Measurements from ENCODE around the gene DPF3. TPM values are rescaled to one million over a fixed set of nuclear protein-coding genes. Genes with fewer than 3 reads are reported as not detected.

Gene DPF3
- total and polyA plus RNA-seq, 2 donors from 2014 or later = 2.3 to 2.8 TPM

DNA sequence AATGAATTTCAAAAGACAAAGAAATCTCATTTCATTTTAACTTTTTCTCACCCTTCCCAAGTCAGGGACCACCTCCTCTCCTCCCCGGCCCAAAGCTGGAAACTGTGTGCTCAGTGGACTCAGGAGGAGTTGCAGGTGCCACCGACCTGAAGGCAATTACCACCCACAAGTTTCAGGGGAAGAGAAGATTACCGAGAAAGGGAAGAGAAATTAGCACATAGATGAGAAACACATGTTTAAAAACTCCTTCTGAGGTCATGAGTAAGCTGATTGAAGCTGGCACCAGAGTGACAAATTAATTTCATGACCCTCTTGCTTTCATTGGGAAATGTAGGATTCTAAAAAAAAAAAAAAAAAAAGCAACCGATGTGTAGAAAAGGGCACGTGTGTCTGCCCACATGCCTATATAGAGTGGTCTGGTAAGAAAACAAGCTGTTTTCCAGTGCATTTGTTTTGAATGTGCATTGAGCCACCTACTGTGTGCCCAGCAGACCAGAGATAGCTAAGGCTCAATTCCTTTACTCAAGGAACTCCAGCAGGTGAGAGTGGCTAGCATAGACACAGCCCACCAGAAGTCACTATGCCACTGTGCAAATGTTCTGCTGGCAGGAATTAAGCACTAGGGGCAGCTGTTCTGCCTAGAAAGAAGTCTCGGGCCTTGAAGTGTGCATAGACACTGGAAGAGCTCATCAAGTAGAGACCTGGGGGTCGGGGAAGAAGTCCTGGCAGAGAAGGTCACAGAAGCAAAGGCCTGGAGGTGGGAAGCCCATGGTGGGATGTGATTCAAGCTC is 30.5 kb downstream of the DPF3 start:
- intact Hi-C loops (cut with DNase I) = no loop called here

DNA sequence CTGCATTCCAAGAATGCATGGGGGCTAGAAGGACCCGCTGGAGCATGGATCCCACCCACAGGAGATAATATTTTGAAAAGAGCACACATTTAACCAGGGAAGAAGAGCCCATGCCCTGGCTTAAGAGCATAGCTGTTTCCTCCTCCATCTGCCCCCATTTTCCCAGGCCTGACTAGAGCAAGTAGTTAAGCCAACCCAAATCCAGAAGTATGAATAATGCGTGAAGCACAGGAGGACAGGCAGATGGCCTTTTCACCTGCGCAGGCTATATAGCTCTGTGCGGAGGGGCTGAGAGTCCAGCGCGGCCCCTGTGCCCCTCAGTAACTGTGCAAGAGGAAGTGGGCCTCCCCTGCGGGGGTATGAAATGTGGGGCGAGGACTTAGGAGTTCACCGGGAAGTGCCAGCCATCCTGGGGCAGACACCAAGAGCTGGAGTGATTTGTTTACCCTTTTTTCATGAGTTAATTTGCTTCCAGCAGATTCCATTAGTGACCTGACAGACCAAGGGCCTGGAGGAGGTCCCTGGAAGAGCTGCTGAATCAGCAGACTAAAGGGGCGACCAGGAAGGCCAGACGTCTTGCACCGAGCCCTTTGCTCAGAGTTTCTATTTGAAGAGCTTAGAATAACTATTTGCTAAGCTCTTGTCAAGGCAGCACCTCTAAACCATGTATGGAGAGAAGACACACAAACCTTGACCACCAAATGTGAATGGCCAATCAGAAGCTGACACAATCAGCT is 37.2 kb downstream of the DPF3 start:
- Histone ChIP-seq H3K27ac (ENCODE audit: low read depth in 2 of 2, low read length in 2 of 2) (peak overlapping the region in 1 of 2 donors; percentile 74), H3K9ac (ENCODE audit: low read length in 3 of 3) (no peak overlapping the region), H3K4me3 (ENCODE audit: low read length in 3 of 3) (peak overlapping the region in 1 of 3 donors; percentile 6), H3K27me3 (ENCODE audit: control insufficient read depth, insufficient read depth, low read length) (no peaks in the 10 kb centered on the region), H3K9me3 (ENCODE audit: control insufficient read depth in 2 of 3, insufficient read depth in 1 of 3, low read length in 3 of 3) (no peaks in the 10 kb centered on the region), H3K36me3 (ENCODE audit: control insufficient read depth in 2 of 3, insufficient read depth in 3 of 3, low read length in 3 of 3) (no peaks in the 10 kb centered on the region), H3K4me1 (ENCODE audit: control insufficient read depth in 2 of 3, insufficient read depth in 2 of 3, low read depth in 1 of 3, low read length in 3 of 3) (peaks cover 0 to 8% (median 0%) of the 10 kb centered on the region in 3 donors)
- intact Hi-C loops (cut with DNase I) = no loop called here
- DNase-seq (peak in 4 of 5 donors; percentile 21 to 55 (median 38)), FAIRE-seq (no peak)
- TF ChIP-seq, protein P1, sequence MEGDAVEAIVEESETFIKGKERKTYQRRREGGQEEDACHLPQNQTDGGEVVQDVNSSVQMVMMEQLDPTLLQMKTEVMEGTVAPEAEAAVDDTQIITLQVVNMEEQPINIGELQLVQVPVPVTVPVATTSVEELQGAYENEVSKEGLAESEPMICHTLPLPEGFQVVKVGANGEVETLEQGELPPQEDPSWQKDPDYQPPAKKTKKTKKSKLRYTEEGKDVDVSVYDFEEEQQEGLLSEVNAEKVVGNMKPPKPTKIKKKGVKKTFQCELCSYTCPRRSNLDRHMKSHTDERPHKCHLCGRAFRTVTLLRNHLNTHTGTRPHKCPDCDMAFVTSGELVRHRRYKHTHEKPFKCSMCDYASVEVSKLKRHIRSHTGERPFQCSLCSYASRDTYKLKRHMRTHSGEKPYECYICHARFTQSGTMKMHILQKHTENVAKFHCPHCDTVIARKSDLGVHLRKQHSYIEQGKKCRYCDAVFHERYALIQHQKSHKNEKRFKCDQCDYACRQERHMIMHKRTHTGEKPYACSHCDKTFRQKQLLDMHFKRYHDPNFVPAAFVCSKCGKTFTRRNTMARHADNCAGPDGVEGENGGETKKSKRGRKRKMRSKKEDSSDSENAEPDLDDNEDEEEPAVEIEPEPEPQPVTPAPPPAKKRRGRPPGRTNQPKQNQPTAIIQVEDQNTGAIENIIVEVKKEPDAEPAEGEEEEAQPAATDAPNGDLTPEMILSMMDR (IDR thresholded peaks at IDR 0.05; ENCODE audit: borderline replicate concordance, extremely low read depth, insufficient read depth) = no peak

More for the DNA sequence above, 30.5 kb downstream of the DPF3 start:
- no peaks in the 10 kb centered on the region for H3K27me3 ChIP-seq (ENCODE audit: control insufficient read depth, insufficient read depth, low read length)
- FAIRE-seq (no peak), DNase-seq (no peak)
- peaks cover 0 to 1% (median 0%) of the 10 kb centered on the region in 3 donors for H3K4me1 ChIP-seq (ENCODE audit: control insufficient read depth in 2 of 3, insufficient read depth in 2 of 3, low read depth in 1 of 3, low read length in 3 of 3)
- no peaks in the 10 kb centered on the region for H3K36me3 ChIP-seq (ENCODE audit: control insufficient read depth in 2 of 3, insufficient read depth in 3 of 3, low read length in 3 of 3)
- H3K9me3 ChIP-seq (ENCODE audit: control insufficient read depth in 2 of 3, insufficient read depth in 1 of 3, low read length in 3 of 3) = no peaks in the 10 kb centered on the region
- H3K4me3 ChIP-seq (ENCODE audit: low read length in 3 of 3) = no peak overlapping the region
- H3K27ac ChIP-seq (ENCODE audit: low read depth in 2 of 2, low read length in 2 of 2) = no peak overlapping the region
- no peak overlapping the region for H3K9ac ChIP-seq (ENCODE audit: low read length in 3 of 3)
- TF ChIP-seq, protein P1 (IDR thresholded peaks at IDR 0.05; ENCODE audit: borderline replicate concordance, extremely low read depth, insufficient read depth) = no peak

DNA sequence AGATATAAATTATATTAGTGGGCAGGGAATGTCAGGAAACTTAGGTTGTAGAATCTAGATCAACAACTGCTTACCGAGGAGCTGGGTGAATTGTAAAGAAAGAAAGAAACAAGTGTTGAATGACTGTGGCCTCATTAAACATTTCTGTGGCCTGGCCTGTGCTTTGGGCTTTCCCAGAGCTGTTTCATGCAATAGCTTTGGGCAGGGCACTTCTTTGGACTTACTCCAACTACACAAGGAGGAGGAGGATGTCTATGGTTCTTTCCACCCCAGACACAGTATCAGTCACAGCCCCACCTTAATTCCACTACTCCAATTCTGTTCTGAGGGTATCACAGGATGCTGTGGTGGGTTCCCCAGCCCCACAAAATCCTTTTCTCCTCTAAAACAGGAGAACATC is 38.0 kb downstream of the DPF3 start:
- Histone ChIP-seq H3K27me3 (ENCODE audit: control insufficient read depth, insufficient read depth, low read length) (no peaks in the 10 kb centered on the region), H3K27ac (ENCODE audit: low read depth in 2 of 2, low read length in 2 of 2) (no peak overlapping the region), H3K9me3 (ENCODE audit: control insufficient read depth in 2 of 3, insufficient read depth in 1 of 3, low read length in 3 of 3) (no peaks in the 10 kb centered on the region), H3K9ac (ENCODE audit: low read length in 3 of 3) (no peak overlapping the region), H3K36me3 (ENCODE audit: control insufficient read depth in 2 of 3, insufficient read depth in 3 of 3, low read length in 3 of 3) (no peaks in the 10 kb centered on the region), H3K4me3 (ENCODE audit: low read length in 3 of 3) (no peak overlapping the region), H3K4me1 (ENCODE audit: control insufficient read depth in 2 of 3, insufficient read depth in 2 of 3, low read depth in 1 of 3, low read length in 3 of 3) (peaks cover 0 to 8% (median 0%) of the 10 kb centered on the region in 3 donors)
- TF ChIP-seq, protein P1 (IDR thresholded peaks at IDR 0.05; ENCODE audit: borderline replicate concordance, extremely low read depth, insufficient read depth) = no peak
- intact Hi-C loops (cut with DNase I) = no loop called here
- no peak for DNase-seq
- FAIRE-seq = no peak
